CD4-positive, alpha-beta memory T cell (primary cell): Measurements from ENCODE around the gene PTTG1IP2. TPM values are rescaled to one million over a fixed set of nuclear protein-coding genes. Genes with fewer than 3 reads are reported as not detected.
A peak's percentile ranks its signal among the peaks of the same experiment; 100 is the strongest.
"Not testable (repeated sequence)": the region's sequence is repeated elsewhere in the genome, so short reads cannot be mapped to it uniquely, and the experiment has no call there.

Experiments used
- CTCF ChIA-PET: fragments of 350-600 bp; sonication (Branson Sonifier 250); formaldehyde crosslinking; loops from one replicate; lab custom pipeline; 2021; ENCODE audit warnings: inconsistent platforms; ENCODE audit not compliant: partially characterized antibody; lab: Charles Lee
- POLR2A ChIA-PET: fragments of 350-600 bp; sonication (Branson Sonifier 250); formaldehyde crosslinking; loops from one replicate; lab custom pipeline; 2021; ENCODE audit not compliant: partially characterized antibody; lab: Charles Lee
- DNase-seq, 5 donors: peaks; one replicate each; pipeline versions ENCODE4 v3.0.0 to v3.0.0-alpha.2; 2020 to 2022; ENCODE audit warnings: mixed read lengths in 1 of 5
- H3K27ac ChIP-seq: one replicate; pipeline ENCODE4 v1.7.0; 2013; ENCODE audit warnings: low read depth, low read length
- H3K27me3 ChIP-seq: 2 replicates; pipeline ENCODE4 v1.7.0; 2013; ENCODE audit warnings: mild to moderate bottlenecking, low read length, moderate library complexity; ENCODE audit not compliant: insufficient read depth
- H3K36me3 ChIP-seq: 2 replicates; pipeline ENCODE4 v1.7.0; 2013; ENCODE audit warnings: mild to moderate bottlenecking, low read length, moderate library complexity; ENCODE audit not compliant: insufficient read depth
- H3K4me1 ChIP-seq: 2 replicates; pipeline ENCODE4 v1.7.0; 2013; ENCODE audit warnings: mild to moderate bottlenecking, low read length, moderate library complexity; ENCODE audit not compliant: insufficient read depth
- H3K4me3 ChIP-seq, 2 donors: one replicate each; pipeline ENCODE4 v1.7.0; 2013; ENCODE audit warnings: low read length in 2 of 2, mild to moderate bottlenecking in 1 of 2
- H3K9me3 ChIP-seq, 2 donors: one replicate each; pipeline ENCODE4 v1.7.0; 2013; ENCODE audit warnings: low read length in 2 of 2, control low read depth in 1 of 2; ENCODE audit not compliant: control insufficient read depth in 1 of 2
- H3K27ac Mint-ChIP-seq, 7 donors: one replicate each; pipeline ENCODE4 v1.8.0; 2020 to 2021; ENCODE audit warnings: mixed read lengths in 7 of 7, mild to moderate bottlenecking in 6 of 7, inconsistent platforms in 3 of 7, moderate library complexity in 3 of 7
- H3K27me3 Mint-ChIP-seq, 2 donors: one replicate each; pipeline ENCODE4 v1.8.0; 2020 to 2021; ENCODE audit warnings: mixed read lengths in 2 of 2
- H3K36me3 Mint-ChIP-seq, 2 donors: one replicate each; pipeline ENCODE4 v1.8.0; 2020 to 2021; ENCODE audit warnings: mixed read lengths in 2 of 2, inconsistent platforms in 1 of 2, mild to moderate bottlenecking in 1 of 2
- H3K4me1 Mint-ChIP-seq, 4 donors: one replicate each; pipeline ENCODE4 v1.8.0; 2020 to 2021; ENCODE audit warnings: mixed read lengths in 4 of 4, mild to moderate bottlenecking in 1 of 4
- H3K4me3 Mint-ChIP-seq, 8 donors: one replicate each; pipeline ENCODE4 v1.8.0; 2020 to 2021; ENCODE audit warnings: mixed read lengths in 8 of 8, mild to moderate bottlenecking in 7 of 8, moderate library complexity in 6 of 8, inconsistent platforms in 3 of 8
- H3K9me3 Mint-ChIP-seq, 8 donors: one replicate each; pipeline ENCODE4 v1.8.0; 2020 to 2021; ENCODE audit warnings: mixed read lengths in 8 of 8, mild to moderate bottlenecking in 5 of 8, inconsistent platforms in 3 of 8, moderate library complexity in 1 of 8
- intact Hi-C: fragments of 100-400 bp; cut with micrococcal nuclease; formaldehyde crosslinking; loops from one replicate; pipeline ENCODE4 v1.15.1; 2023
- polyA plus RNA-seq, 2 donors: library from polyadenylated mRNA; unstranded; fragments of 300-500 nt; fragmentation: Illumina TruSeq; gene quantifications; one replicate each; pipeline ENCODE4 v1.2.3, GENCODE V29; 2021
- total RNA-seq, 2 experiments: library from RNA; stranded (reverse); gene quantifications; one replicate each; pipeline ENCODE4 v1.2.3, GENCODE V29; 2021

PTTG1IP2 gene
- total and polyA plus RNA-seq, 4 experiments from 2014 or later, result not detected

GRCh38 chr7:90459888-90460287 lies 9.6 kb upstream of the PTTG1IP2 start:
- Histone ChIP-seq H3K4me1 (peaks cover 7% of the 10 kb centered on the region), H3K27ac (no peak overlapping the region), H3K36me3 (no peaks in the 10 kb centered on the region), H3K9me3 (no peaks in the 10 kb centered on the region), H3K4me3 (no peak overlapping the region), H3K27me3 (no peaks in the 10 kb centered on the region)
- H3K9me3 Mint-ChIP-seq, result peaks cover 0 to 15% (median 9%) of the 10 kb centered on the region in 8 donors
- POLR2A ChIA-PET, result no interaction called here
- no peak overlapping the region for H3K27ac Mint-ChIP-seq
- CTCF ChIA-PET, result no interaction called here
- H3K4me3 Mint-ChIP-seq, result no peak overlapping the region
- peaks cover 9 to 10% of the 10 kb centered on the region in 2 donors for H3K36me3 Mint-ChIP-seq
- intact Hi-C loops, result loop anchor here (10.0 kb wide), 2 partner anchors 135 to 575 kb away; partner anchors contain the start of gene CDK14
- H3K27me3 Mint-ChIP-seq, result peaks cover 5 to 12% of the 10 kb centered on the region in 2 donors
- no peak for DNase-seq
- peaks cover 15 to 21% (median 17%) of the 10 kb centered on the region in 4 donors for H3K4me1 Mint-ChIP-seq

DNA sequence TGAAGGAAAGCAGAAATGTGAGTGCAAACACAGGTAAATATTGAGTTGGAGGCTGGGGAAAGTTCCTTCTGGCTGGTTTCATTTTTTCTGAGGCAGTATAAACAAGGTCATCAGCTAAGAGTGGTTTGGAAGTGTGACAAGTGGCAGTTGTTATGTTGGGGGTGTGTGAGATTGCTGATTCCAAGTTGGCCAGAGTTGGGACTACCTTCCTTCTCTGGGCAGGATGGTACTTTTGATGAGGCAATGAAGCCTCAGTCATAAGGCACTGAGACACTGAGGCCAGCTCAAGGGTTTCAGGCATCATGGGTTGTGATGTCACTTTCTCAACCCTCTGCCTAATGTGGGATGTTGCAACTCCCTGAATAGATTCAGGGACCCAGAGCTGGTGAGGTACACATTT lies 8.2 kb upstream of the PTTG1IP2 start:
- H3K4me3 Mint-ChIP-seq, result no peak overlapping the region
- no peak for DNase-seq
- Histone ChIP-seq H3K4me3 (no peak overlapping the region), H3K4me1 (no peaks in the 10 kb centered on the region), H3K9me3 (no peaks in the 10 kb centered on the region), H3K27ac (no peak overlapping the region), H3K36me3 (no peaks in the 10 kb centered on the region), H3K27me3 (no peaks in the 10 kb centered on the region)
- peaks cover 8 to 14% (median 11%) of the 10 kb centered on the region in 4 donors for H3K4me1 Mint-ChIP-seq
- H3K9me3 Mint-ChIP-seq, result peaks cover 0 to 26% (median 17%) of the 10 kb centered on the region in 8 donors
- intact Hi-C loops, result no loop called here
- H3K27ac Mint-ChIP-seq, result no peak overlapping the region
- CTCF ChIA-PET, result no interaction called here
- POLR2A ChIA-PET, result no interaction called here
- H3K27me3 Mint-ChIP-seq, result peaks cover 0 to 5% of the 10 kb centered on the region in 2 donors
- H3K36me3 Mint-ChIP-seq, result peaks cover 18 to 21% of the 10 kb centered on the region in 2 donors

GRCh38 chr7:90463151-90463628 lies 6.2 kb upstream of the PTTG1IP2 start:
- peaks cover 0 to 26% (median 17%) of the 10 kb centered on the region in 8 donors for H3K9me3 Mint-ChIP-seq
- H3K27ac ChIP-seq, result not testable (repeated sequence)
- peak in 4 of 5 donors; percentile 30 to 47 (median 40) for DNase-seq

DNA sequence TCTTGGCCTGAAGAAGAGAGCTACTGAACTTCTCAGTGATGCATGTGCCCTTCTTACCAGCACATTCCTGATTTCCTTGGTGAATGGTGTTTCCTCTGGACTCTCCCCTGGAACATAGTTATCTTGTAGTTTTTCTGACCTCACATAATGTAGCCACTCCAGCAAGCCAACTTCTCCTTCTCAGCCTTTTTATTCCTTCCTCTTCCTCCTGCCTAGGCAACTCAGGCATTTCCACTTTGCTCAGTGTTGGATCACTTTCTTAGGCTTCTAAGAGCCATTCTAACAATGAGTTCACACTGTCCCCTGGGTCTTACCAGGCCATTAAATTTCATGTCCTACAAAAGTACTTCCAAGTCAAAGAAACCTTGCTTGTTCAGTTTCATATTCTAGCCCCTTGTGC lies 3.6 kb upstream of the PTTG1IP2 start:
- Histone ChIP-seq H3K9me3 (no peaks in the 10 kb centered on the region), H3K27ac (no peak overlapping the region), H3K36me3 (no peaks in the 10 kb centered on the region), H3K4me3 (no peak overlapping the region), H3K4me1 (no peaks in the 10 kb centered on the region), H3K27me3 (no peaks in the 10 kb centered on the region)
- DNase-seq, result no peak
- ChIA-PET CTCF (interaction anchor here (2.2 kb wide), 1 partner anchor 11 kb away, joined by 10 read pairs; no protein-coding TSS in a partner anchor), POLR2A (no interaction called here)
- Mint-ChIP-seq H3K4me1 (peaks cover 8 to 14% (median 11%) of the 10 kb centered on the region in 4 donors), H3K4me3 (peak overlapping the region in 3 of 8 donors; percentile 4 to 16 (median 6)), H3K9me3 (peaks cover 0 to 26% (median 18%) of the 10 kb centered on the region in 8 donors), H3K36me3 (peaks cover 18 to 21% of the 10 kb centered on the region in 2 donors), H3K27ac (no peak overlapping the region), H3K27me3 (peaks cover 0 to 2% of the 10 kb centered on the region in 2 donors)
- intact Hi-C loops, result no loop called here

More at GRCh38 chr7:90463151-90463628, 6.2 kb upstream of the PTTG1IP2 start:
- H3K36me3 ChIP-seq, H3K27me3 ChIP-seq, H3K27me3 Mint-ChIP-seq, POLR2A ChIA-PET, H3K9me3 ChIP-seq, H3K4me1 ChIP-seq: not testable (repeated sequence)
- Mint-ChIP-seq H3K4me3 (peak overlapping the region; percentile 72 to 91 (median 82)), H3K4me1 (peaks cover 8 to 14% (median 11%) of the 10 kb centered on the region in 4 donors), H3K27ac (peak overlapping the region; percentile 4 to 94 (median 82)), H3K36me3 (peaks cover 18 to 21% of the 10 kb centered on the region in 2 donors)
- CTCF ChIA-PET, result interaction anchor here (1.3 to 1.6 kb wide), 2 partner anchors 8 to 10 kb away, joined by 4 to 5 read pairs; no protein-coding TSS in a partner anchor
- intact Hi-C loops, result loop anchor here (1.0 kb wide), 1 partner anchor 8 kb away; no protein-coding TSS in a partner anchor
- peak overlapping the region; percentile 39 to 40 for H3K4me3 ChIP-seq

GRCh38 chr7:90472805-90473540 lies 3.5 kb downstream of the PTTG1IP2 start:
- Histone ChIP-seq H3K9me3 (no peaks in the 10 kb centered on the region), H3K27ac (no peak overlapping the region), H3K4me3 (no peak overlapping the region), H3K36me3 (no peaks in the 10 kb centered on the region), H3K27me3 (no peaks in the 10 kb centered on the region), H3K4me1 (no peaks in the 10 kb centered on the region)
- H3K4me3 Mint-ChIP-seq, result no peak overlapping the region
- H3K27ac Mint-ChIP-seq, result no peak overlapping the region
- ChIA-PET CTCF (interaction anchor here (1.0 kb wide), 2 partner anchors 18 kb away, joined by 3 to 5 read pairs; no protein-coding TSS in a partner anchor), POLR2A (no interaction called here)
- intact Hi-C loops, result no loop called here
- H3K27me3 Mint-ChIP-seq, result peaks cover 4 to 14% of the 10 kb centered on the region in 2 donors
- no peaks in the 10 kb centered on the region for H3K36me3 Mint-ChIP-seq
- no peaks in the 10 kb centered on the region for H3K4me1 Mint-ChIP-seq
- DNase-seq, result no peak
- H3K9me3 Mint-ChIP-seq, result peaks cover 0 to 1% (median 0%) of the 10 kb centered on the region in 8 donors

DNA sequence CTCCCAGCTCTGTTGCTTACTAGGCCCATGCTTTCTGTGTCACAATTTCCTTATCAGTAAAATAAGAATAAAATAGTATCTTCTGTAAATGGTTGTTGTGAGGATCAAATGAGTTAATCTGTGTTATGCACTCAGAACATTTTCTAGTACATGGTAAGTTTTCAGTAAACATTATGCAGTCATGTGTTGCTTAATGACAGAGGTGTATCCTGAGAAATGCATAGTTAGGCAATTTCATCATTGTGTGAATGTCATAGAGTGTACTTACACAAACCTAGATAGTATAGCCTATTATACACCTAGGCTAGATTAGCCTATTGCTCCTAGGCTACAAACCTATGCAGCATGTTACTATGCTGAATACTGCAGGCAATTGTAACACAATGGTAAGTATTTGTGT lies 4.4 kb downstream of the PTTG1IP2 start:
- intact Hi-C loops, result no loop called here
- Mint-ChIP-seq H3K4me1 (no peaks in the 10 kb centered on the region), H3K36me3 (no peaks in the 10 kb centered on the region), H3K27me3 (peaks cover 4 to 14% of the 10 kb centered on the region in 2 donors), H3K27ac (no peak overlapping the region), H3K4me3 (no peak overlapping the region), H3K9me3 (peaks cover 0 to 1% (median 0%) of the 10 kb centered on the region in 8 donors)
- no peaks in the 10 kb centered on the region for H3K27me3 ChIP-seq
- no peak for DNase-seq
- H3K4me3 ChIP-seq, result no peak overlapping the region
- H3K27ac ChIP-seq, result no peak overlapping the region
- no peaks in the 10 kb centered on the region for H3K4me1 ChIP-seq
- no peaks in the 10 kb centered on the region for H3K9me3 ChIP-seq
- CTCF ChIA-PET, result interaction anchor here (1.0 kb wide), 1 partner anchor 19 kb away, joined by 3 read pairs; no protein-coding TSS in a partner anchor
- no peaks in the 10 kb centered on the region for H3K36me3 ChIP-seq
- POLR2A ChIA-PET, result no interaction called here
